H1 (cell line): ENCODE data around the gene MPDZ. TPM values are rescaled to one million over a fixed set of nuclear protein-coding genes. Genes with fewer than 3 reads are reported as not detected.

Experiments
- CTCF ChIA-PET: fragments of 300-600 bp; sonication (Branson Sonifier 250); formaldehyde crosslinking; loops from one replicate; lab custom pipeline; 2021; ENCODE audit not compliant: partially characterized antibody; lab: Charles Lee
- POLR2A ChIA-PET: fragments of 300-600 bp; sonication (Branson Sonifier 250); formaldehyde crosslinking; loops from one replicate; lab custom pipeline; 2021; ENCODE audit warnings: inconsistent platforms; ENCODE audit not compliant: partially characterized antibody; lab: Charles Lee
- DNase-seq, 2 experiments: peaks; one replicate each; pipeline versions ENCODE4 v3.0.0 to v3.0.0-alpha.2; 2010 to 2022; ENCODE audit warnings: low spot score in 2 of 2, low read depth in 1 of 2, mixed read lengths in 1 of 2
- FAIRE-seq: peaks from 2 replicates; lab custom pipeline; 2011; peaks lifted over from hg19 to GRCh38; lab: Jason Lieb, UNC
- H2AFZ ChIP-seq: 2 replicates; pipeline ENCODE4 v1.8.1; 2012; ENCODE audit warnings: low read length, inconsistent platforms
- H2AK5ac ChIP-seq: 2 replicates; pipeline ENCODE4 v1.6.1; 2013; ENCODE audit warnings: low read depth, low read length
- H2BK120ac ChIP-seq: replicated peaks from 2 replicates; pipeline ENCODE3; 2013; ENCODE audit warnings: low read depth, low read length, inconsistent platforms
- H2BK12ac ChIP-seq: 2 replicates; pipeline ENCODE4 v1.6.1; 2013; ENCODE audit warnings: low read depth, low read length
- H2BK15ac ChIP-seq: 2 replicates; pipeline ENCODE4 v1.6.1; 2013; ENCODE audit warnings: low read length
- H2BK20ac ChIP-seq: 2 replicates; pipeline ENCODE4 v1.6.1; 2013; ENCODE audit warnings: low read length
- H2BK5ac ChIP-seq: 2 replicates; pipeline ENCODE4 v1.6.1; 2013; ENCODE audit warnings: low read depth, low read length
- H3K14ac ChIP-seq: 2 replicates; pipeline ENCODE4 v1.6.1; 2013; ENCODE audit warnings: inconsistent platforms; ENCODE audit not compliant: insufficient read length
- H3K18ac ChIP-seq: 2 replicates; pipeline ENCODE4 v1.6.1; 2013; ENCODE audit warnings: low read length; ENCODE audit errors: extremely low read depth
- H3K23ac ChIP-seq: 2 replicates; pipeline ENCODE4 v1.6.1; 2013; ENCODE audit warnings: inconsistent platforms; ENCODE audit not compliant: insufficient read length
- H3K23me2 ChIP-seq: 2 replicates; pipeline ENCODE4 v1.6.1; 2013; ENCODE audit warnings: low read depth, low read length
- H3K27ac ChIP-seq: 2 replicates; pipeline ENCODE4 v1.6.1; 2011; ENCODE audit warnings: low read depth, low read length, inconsistent platforms
- H3K27me3 ChIP-seq, 4 experiments: replicated peaks in 1 of 4; 1 replicate in 1 of 4; 2 replicates in 3 of 4; pipeline versions ENCODE4 v1.6.1 to v1.8.1; 2011 to 2013; ENCODE audit warnings: low read length in 3 of 4, mild to moderate bottlenecking in 3 of 4, inconsistent platforms in 2 of 4, mixed read lengths in 2 of 4, moderate library complexity in 1 of 4; ENCODE audit not compliant: control insufficient read depth in 3 of 4, insufficient read depth in 3 of 4; ENCODE audit errors: extremely low read depth in 1 of 4
- H3K36me3 ChIP-seq, 4 experiments: 2 replicates each; pipeline versions ENCODE4 v1.6.1 to v1.8.1; 2011 to 2013; ENCODE audit warnings: mild to moderate bottlenecking in 4 of 4, low read length in 3 of 4, moderate library complexity in 2 of 4, control low read depth in 1 of 4, inconsistent platforms in 1 of 4; ENCODE audit not compliant: insufficient read depth in 4 of 4, control insufficient read depth in 2 of 4
- H3K4ac ChIP-seq: replicated peaks from 2 replicates; pipeline ENCODE3; 2013; ENCODE audit warnings: low read length, low read depth, mixed read lengths, inconsistent platforms; ENCODE audit not compliant: insufficient read length
- H3K4me1 ChIP-seq, 4 experiments: replicated peaks in 1 of 4; 1 replicate in 1 of 4; 2 replicates in 3 of 4; pipeline versions ENCODE4 v1.6.1 to v1.8.1; 2011 to 2013; ENCODE audit warnings: low read length in 3 of 4, inconsistent platforms in 2 of 4, mixed read lengths in 1 of 4; ENCODE audit not compliant: insufficient read depth in 4 of 4, control insufficient read depth in 3 of 4
- H3K4me2 ChIP-seq, 2 experiments: 2 replicates each; pipeline versions ENCODE4 v1.6.1 to v1.8.1; 2011 to 2013; ENCODE audit warnings: low read depth in 2 of 2, low read length in 2 of 2, control low read depth in 1 of 2, inconsistent platforms in 1 of 2, mild to moderate bottlenecking in 1 of 2; ENCODE audit not compliant: insufficient read depth in 1 of 2
- H3K4me3 ChIP-seq, 4 experiments: fragments of 200-600, 300-600 bp in 1 of 4; sonication (generic), shearing (Covaris generic), sonication (Bioruptor Twin) in 1 of 4; 2 replicates each; pipeline versions ENCODE4 v1.5.1 to v1.8.1; 2011 to 2016; ENCODE audit warnings: low read length in 4 of 4, low read depth in 3 of 4, control low read depth in 2 of 4, inconsistent platforms in 2 of 4, mild to moderate bottlenecking in 2 of 4, mixed read lengths in 1 of 4, moderate library complexity in 1 of 4; ENCODE audit not compliant: insufficient read depth in 2 of 4; ENCODE audit errors: extremely low read depth in 1 of 4
- H3K56ac ChIP-seq: replicated peaks from 2 replicates; pipeline ENCODE3; 2013; ENCODE audit warnings: low read depth, mild to moderate bottlenecking, mixed read lengths, low read length, inconsistent platforms; ENCODE audit not compliant: insufficient read length
- H3K79me1 ChIP-seq: 2 replicates; pipeline ENCODE4 v1.6.1; 2013; ENCODE audit warnings: low read depth, low read length, control low read depth
- H3K79me2 ChIP-seq, 2 experiments: 2 replicates each; pipeline versions ENCODE4 v1.6.1 to v1.8.1; 2012 to 2013; ENCODE audit warnings: low read length in 2 of 2, mild to moderate bottlenecking in 2 of 2, inconsistent platforms in 1 of 2; ENCODE audit not compliant: insufficient read depth in 2 of 2, control insufficient read depth in 1 of 2
- H3K9ac ChIP-seq, 4 experiments: replicated peaks in 1 of 4; 1 replicate in 1 of 4; 2 replicates in 3 of 4; pipeline versions ENCODE4 v1.6.1 to v1.8.1; 2011 to 2013; ENCODE audit warnings: low read depth in 3 of 4, low read length in 3 of 4, control low read depth in 2 of 4, mild to moderate bottlenecking in 2 of 4, moderate library complexity in 2 of 4, inconsistent platforms in 1 of 4; ENCODE audit errors: extremely low read depth in 1 of 4
- H3K9me3 ChIP-seq, 2 experiments: 2 replicates each; pipeline versions ENCODE4 v1.6.1 to v1.8.1; 2012 to 2013; ENCODE audit warnings: mild to moderate bottlenecking in 2 of 2, moderate library complexity in 2 of 2, control low read depth in 1 of 2, inconsistent platforms in 1 of 2, low read depth in 1 of 2, low read length in 1 of 2, mixed read lengths in 1 of 2; ENCODE audit not compliant: insufficient read depth in 2 of 2
- H4K20me1 ChIP-seq, 2 experiments: replicated peaks in 1 of 2; 2 replicates each; pipeline versions ENCODE3 to v1.8.1; 2011 to 2013; ENCODE audit warnings: inconsistent platforms in 2 of 2, low read length in 2 of 2, mild to moderate bottlenecking in 1 of 2; ENCODE audit not compliant: insufficient read depth in 2 of 2, control insufficient read depth in 1 of 2
- H4K5ac ChIP-seq: 2 replicates; pipeline ENCODE4 v1.6.1; 2013; ENCODE audit warnings: low read length, low read depth, mixed read lengths, inconsistent platforms; ENCODE audit not compliant: insufficient read length
- H4K8ac ChIP-seq: 2 replicates; pipeline ENCODE4 v1.8.0; 2013; ENCODE audit warnings: mild to moderate bottlenecking, moderate library complexity, low read length, inconsistent platforms; ENCODE audit not compliant: insufficient read depth; ENCODE audit errors: extremely low read depth
- H4K91ac ChIP-seq: replicated peaks from 2 replicates; pipeline ENCODE3; 2013; ENCODE audit warnings: low read length, mixed read lengths, inconsistent platforms; ENCODE audit not compliant: insufficient read length
- EGR1 ChIP-seq: IDR thresholded peaks from 2 replicates; pipeline ENCODE4 v1.6.1; 2011; ENCODE audit warnings: low read depth, low read length, borderline replicate concordance
- MAFK ChIP-seq: IDR thresholded peaks from 2 replicates; pipeline ENCODE4 v1.6.1; 2012; ENCODE audit warnings: low read depth, mild to moderate bottlenecking, improper control_type of control experiment, low read length
- RFX5 ChIP-seq: IDR thresholded peaks from 2 replicates; pipeline ENCODE4 v1.6.1; 2011; ENCODE audit warnings: low read depth, low read length, improper control_type of control experiment, borderline replicate concordance
- RNF2 ChIP-seq: fragments of 200-900, 300-1000 bp; sonication (generic); IDR thresholded peaks from 2 replicates; pipeline ENCODE4 v1.7.1; 2016; ENCODE audit warnings: borderline replicate concordance, low read depth, mild to moderate bottlenecking, antibody characterized with exemption, low read length; ENCODE audit not compliant: poor library complexity, severe bottlenecking; ENCODE audit errors: missing control alignments
- SRF ChIP-seq: IDR thresholded peaks from 2 replicates; pipeline ENCODE4 v1.6.1; 2011; ENCODE audit warnings: mild to moderate bottlenecking, low read depth, low read length, moderate library complexity
- WGBS, 2 experiments: shearing (Covaris generic) in 1 of 2; methylation state at CpG; one replicate each; pipeline versions ENCODE4 v1.1.6 to v1.1.7; 2013 to 2015; ENCODE audit warnings: low lambda C conversion rate in 2 of 2, mixed read lengths in 2 of 2, inconsistent platforms in 1 of 2, low coverage in 1 of 2, missing lambda C conversion rate in 1 of 2; ENCODE audit not compliant: insufficient replicate concordance in 2 of 2, insufficient coverage in 1 of 2, insufficient read length in 1 of 2; ENCODE audit errors: extremely low coverage in 1 of 2, missing lambda C conversion rate in 1 of 2; 5-methylcytosine and 5-hydroxymethylcytosine counted together
- polyA plus RNA-seq, 7 experiments: library from polyadenylated mRNA; depleted of rRNA in 3 of 7; stranded (reverse) in 5 of 7; unstranded in 2 of 7; fragments of >200 nt in 5 of 7; fragments of 200-250 nt in 2 of 7; gene quantifications; 1 replicate in 5 of 7; 2 replicates in 1 of 7; 4 replicates in 1 of 7; pipeline versions ENCODE4 v1.2.1 to v1.2.3, GENCODE V29; 2011 to 2013; ENCODE audit warnings: missing spikeins in 2 of 7, mixed read lengths in 2 of 7
- total RNA-seq: library from RNA; stranded (reverse); fragmentation: NEBNext Ultra II Directional; extraction: Animal tissue kit (Norgen Biotek cat#: 25700); gene quantifications from 2 replicates; pipeline ENCODE4 v1.2.1, GENCODE V29; 2021

Gene MPDZ
- total and polyA plus RNA-seq, 2 of the 8 experiments (the other 6 are each of a cell fraction or from before 2014, with no cell fraction given) = 14.6 to 39.4 TPM

DNA sequence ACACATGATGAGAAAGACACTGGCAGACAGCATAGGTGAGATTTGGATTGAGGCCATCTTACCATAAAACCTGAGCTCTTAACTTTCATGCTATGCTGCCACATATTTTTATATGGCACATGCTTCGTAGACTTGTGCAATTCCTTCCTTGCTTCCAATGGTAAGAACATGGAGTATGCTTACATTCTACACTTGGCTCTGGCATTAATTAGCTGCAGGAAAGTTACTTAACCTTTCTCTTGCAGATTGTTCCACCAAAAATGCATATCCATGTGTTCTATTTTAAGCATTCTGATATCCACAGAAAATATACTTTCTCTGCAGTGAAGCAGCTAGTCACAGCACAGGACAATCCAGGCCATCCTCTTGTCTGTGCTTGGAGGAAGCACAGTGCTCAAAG is 119.4 kb downstream of the MPDZ start:
- H3K23me2 ChIP-seq = no peaks in the 10 kb centered on the region
- H3K79me2 ChIP-seq = no peaks in the 10 kb centered on the region; a peak in 1 of 4 replicates
- ChIA-PET CTCF (no interaction called here), POLR2A (no interaction called here)
- FAIRE-seq (no peak), DNase-seq (no peak)
- no peak for TF ChIP-seq RNF2
- TF ChIP-seq RFX5 = no peak
- no peak for TF ChIP-seq SRF
- TF ChIP-seq EGR1 = no peak
- no peak for TF ChIP-seq MAFK
- no peak overlapping the region for H2BK15ac ChIP-seq
- H3K14ac ChIP-seq = no peak overlapping the region
- peaks cover 0 to 4% (median 0%) of the 10 kb centered on the region in 4 experiments; a peak in 2 of 8 replicates for H3K36me3 ChIP-seq
- no peak overlapping the region for H2BK120ac ChIP-seq
- 92% methylated on average over 1 of the region's 1 CpG; no CpG with 5 or more reads in 1 of the 2 experiments for WGBS, 2 experiments
- H2AK5ac ChIP-seq = no peak overlapping the region
- no peaks in the 10 kb centered on the region for H3K9me3 ChIP-seq
- no peak overlapping the region for H2AFZ ChIP-seq
- no peak overlapping the region for H2BK20ac ChIP-seq
- no peak overlapping the region; a peak in 1 of 7 replicates for H3K9ac ChIP-seq
- H3K4me2 ChIP-seq = no peak overlapping the region
- no peak overlapping the region for H3K56ac ChIP-seq
- no peak overlapping the region for H3K4me3 ChIP-seq
- no peak overlapping the region for H2BK12ac ChIP-seq
- no peaks in the 10 kb centered on the region for H3K79me1 ChIP-seq
- no peak overlapping the region for H3K23ac ChIP-seq
- H3K27ac ChIP-seq = no peak overlapping the region
- no peaks in the 10 kb centered on the region for H3K27me3 ChIP-seq
- H3K4me1 ChIP-seq = peaks cover 0 to 3% (median 2%) of the 10 kb centered on the region in 4 experiments; a peak in 2 of 7 replicates
- no peak overlapping the region for H4K5ac ChIP-seq
- no peak overlapping the region for H2BK5ac ChIP-seq
- no peaks in the 10 kb centered on the region for H4K20me1 ChIP-seq
- H3K18ac ChIP-seq = no peak overlapping the region
- no peak overlapping the region for H3K4ac ChIP-seq
- no peak overlapping the region for H4K8ac ChIP-seq
- H4K91ac ChIP-seq = no peak overlapping the region
